GM18505 (cell line): ENCODE results near the gene HUNK.

ENCODE experiments used
- ATAC-seq: cut with Tn5 transposase; IDR thresholded peaks from one replicate; pipeline ENCODE4 v1.9.1; 2021; ENCODE audit not compliant: unreplicated experiment
- POLR2A ChIP-seq: IDR thresholded peaks from 4 replicates; pipeline ENCODE4 v1.6.1; 2011; ENCODE audit warnings: borderline replicate concordance; ENCODE audit not compliant: insufficient read depth, insufficient read length; ENCODE audit errors: extremely low read depth

The HUNK gene

DNA sequence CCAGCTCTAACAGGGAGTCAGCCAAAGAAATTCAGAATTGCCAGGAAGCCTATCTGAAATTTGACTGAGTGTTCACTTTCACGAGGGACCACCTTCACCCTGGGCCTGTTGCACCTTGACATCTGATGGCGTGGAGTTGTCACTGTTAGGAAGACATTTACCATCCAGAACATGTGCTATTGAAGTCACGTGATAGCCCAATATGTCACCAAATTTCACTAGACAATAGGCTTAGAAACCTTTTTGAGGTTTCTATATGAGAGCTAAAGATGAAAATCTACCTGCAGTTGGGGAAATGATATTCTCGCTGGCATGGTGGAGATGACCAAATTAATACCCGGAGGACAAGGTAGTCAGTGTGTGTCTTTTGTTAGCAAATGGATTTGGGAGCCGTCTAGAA, 102.7 kb downstream of the HUNK start:
- no peak for ATAC-seq
- no peak for TF ChIP-seq POLR2A

DNA sequence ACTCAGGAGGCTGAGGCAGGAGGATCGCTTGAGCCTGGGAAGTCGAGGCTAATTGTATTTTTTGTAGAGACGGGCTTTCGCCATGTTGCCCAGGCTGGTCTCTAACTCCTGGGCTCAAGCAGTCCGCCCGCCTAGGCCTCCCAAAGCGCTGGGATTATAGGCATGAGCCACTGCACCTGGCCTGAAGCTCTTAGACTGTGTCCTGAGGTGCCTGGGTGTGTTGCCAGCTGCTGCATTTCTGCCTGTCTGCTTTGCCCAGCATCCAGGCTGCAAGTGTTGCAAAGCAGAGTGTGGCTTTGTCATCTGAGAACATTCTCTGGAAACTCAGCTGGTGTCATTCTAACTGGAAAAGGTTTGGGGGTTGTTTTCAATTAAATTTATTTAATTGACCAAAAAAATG, 105.0 kb downstream of the HUNK start:
- no peak for ATAC-seq
- TF ChIP-seq POLR2A: no peak

DNA sequence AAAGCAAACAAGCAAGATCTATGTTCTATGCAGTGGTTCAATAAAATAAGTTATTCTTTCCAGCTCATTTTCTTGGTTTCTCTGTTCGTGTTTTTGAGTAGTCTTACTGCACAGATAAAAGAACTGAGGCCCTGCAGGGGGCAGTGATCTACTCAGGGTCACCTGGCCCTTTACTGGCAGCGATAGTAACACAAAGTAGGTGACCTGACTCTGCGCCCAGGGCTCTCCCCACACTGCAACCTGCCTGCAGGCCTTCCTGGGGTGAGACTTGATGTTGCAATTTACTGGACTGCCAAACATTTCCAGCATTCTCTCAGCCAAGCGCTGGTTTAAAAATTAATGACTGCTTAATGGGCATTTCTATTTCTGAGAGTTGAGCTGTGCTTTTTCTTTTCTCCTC, 110.3 kb downstream of the HUNK start:
- TF ChIP-seq POLR2A: no peak
- ATAC-seq: no peak

DNA sequence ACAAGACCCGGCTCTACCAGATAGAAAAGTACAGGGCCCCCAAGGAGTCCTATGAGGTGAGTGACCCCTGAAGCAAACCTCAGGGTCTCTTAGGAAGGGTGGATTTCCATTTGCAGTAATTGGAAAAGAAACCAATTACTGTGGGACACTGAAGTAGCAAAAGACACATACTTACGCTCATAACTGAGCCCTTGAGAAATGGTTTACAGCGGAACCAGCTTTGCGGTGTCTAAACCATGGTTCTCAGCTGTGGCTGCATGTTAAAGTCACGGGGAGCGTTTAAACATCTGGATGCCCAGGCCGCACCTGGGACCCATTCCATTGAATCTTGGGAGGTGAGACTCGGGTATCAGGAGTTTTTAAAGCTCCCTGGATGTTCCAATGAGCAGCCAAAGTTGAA, 110.7 kb downstream of the HUNK start:
- TF ChIP-seq POLR2A: no peak
- ATAC-seq: no peak

DNA sequence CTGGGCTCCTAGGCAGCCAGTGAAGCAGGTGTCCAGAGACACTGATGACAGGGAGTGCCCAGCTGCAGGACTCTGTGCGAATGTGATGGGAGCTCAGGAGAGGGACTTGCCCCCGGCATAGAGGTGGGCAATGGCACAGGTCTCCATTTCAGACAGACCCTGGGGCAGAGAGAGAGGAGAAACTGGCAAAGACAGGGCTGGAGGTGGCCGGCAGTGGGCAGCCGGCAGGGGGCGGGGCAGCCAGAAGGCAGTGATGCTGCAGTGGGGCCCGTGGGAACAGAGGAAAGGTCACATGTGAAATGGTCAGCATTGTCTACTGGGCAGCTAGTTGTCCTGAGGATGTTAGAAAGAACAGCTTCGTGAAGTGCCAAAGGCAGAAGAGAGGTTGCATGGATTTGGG, 112.6 kb downstream of the HUNK start:
- TF ChIP-seq POLR2A: no peak
- ATAC-seq: no peak

DNA sequence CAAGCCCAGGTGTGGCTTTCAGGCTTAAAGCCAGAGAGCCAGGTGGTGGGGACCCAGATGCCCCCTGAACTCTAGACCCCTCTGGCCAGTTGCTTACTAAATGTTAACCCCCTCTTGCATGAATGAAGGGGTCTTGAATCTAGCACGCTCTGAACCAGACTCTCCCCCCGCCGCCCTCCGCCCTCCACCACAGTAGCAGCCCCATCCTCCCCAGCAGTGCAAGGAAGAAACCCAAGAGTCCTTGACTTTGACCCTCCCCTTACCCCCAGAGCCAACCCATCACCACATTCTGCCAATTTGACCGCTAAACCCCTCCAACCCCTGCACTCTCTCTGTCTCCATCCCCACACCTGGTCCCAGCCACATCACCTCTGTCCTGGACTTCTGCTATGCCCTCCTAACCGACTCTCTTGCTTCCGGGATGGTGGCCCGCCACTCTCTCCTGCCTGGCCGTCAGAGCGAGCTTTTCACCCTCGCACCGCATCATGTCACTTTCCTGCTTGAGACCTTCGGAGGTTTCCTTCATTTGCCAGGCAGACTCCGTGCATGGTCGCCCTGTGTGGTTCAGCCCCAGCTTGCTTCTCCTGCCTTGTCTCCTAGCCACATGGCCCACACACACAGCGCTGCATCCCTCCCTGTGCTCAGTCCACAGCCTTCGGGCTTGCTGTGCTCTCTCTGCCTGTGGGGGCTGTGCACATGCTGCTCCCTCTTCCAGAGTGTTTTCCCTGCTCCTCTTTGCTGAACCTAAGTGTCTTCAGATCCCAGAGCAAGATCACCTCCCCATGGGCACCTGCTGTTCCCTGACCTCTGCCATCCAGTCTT, 113.4 kb downstream of the HUNK start:
- no peak for TF ChIP-seq POLR2A
- ATAC-seq: no peak

DNA sequence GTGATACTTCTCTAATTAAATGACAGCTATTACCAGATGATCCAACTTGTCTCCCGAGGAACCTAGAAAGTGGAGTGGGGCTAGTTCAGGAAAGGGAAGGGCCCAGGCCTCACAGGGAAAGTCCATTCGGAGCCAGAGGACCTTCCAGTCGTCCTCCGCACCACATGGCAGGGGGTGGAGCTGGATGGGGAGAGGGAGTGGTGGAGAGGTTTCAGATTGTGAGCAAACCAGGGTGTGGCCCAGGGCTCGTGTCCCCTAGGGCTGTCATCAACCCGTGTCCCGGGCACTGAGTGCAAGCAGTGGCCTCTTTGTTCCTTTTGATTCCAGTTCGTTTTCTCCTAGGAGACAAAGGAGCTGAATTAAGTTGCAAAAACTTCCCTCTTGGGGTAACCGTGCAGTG, 114.9 kb downstream of the HUNK start:
- no peak for ATAC-seq
- TF ChIP-seq POLR2A: no peak

DNA sequence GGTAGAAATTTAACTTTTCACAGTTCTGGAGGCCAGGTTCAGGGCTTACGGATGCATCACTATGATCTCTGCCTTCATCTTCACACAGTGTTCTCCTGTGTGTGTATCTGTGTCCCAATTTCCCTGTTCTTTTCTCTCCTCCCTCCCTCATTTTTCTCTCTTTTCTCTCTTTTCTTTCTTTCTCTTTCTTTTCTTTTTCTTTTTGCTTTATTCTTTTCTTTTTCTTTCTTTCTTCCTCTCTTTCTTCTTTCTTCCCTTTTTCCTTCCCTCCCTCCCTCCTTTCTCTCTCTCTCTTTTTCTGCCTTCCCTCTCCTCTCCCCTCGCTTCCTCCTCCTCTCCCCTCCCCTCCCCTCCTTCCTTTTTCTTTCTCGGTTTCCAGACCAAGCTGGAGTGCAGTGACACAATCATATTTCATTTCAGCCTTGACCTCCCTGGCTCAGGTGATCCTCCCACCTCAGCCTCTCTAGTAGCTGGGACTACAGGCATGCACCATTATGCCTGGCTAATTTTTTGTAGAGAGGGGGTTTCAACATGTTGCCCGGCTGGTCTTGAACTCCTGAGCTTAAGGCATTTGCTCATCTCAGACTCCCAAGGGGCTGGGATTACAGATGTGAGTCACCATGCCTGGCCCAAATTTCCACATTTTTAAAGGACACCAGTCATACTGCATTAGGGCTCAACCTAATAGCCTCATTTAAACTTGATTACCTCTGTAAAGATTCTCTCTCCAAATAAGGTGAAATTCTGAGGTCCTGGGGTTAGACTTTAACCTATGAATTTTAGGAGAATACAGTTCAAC, 115.9 kb downstream of the HUNK start:
- no peak for TF ChIP-seq POLR2A
- no peak for ATAC-seq

DNA sequence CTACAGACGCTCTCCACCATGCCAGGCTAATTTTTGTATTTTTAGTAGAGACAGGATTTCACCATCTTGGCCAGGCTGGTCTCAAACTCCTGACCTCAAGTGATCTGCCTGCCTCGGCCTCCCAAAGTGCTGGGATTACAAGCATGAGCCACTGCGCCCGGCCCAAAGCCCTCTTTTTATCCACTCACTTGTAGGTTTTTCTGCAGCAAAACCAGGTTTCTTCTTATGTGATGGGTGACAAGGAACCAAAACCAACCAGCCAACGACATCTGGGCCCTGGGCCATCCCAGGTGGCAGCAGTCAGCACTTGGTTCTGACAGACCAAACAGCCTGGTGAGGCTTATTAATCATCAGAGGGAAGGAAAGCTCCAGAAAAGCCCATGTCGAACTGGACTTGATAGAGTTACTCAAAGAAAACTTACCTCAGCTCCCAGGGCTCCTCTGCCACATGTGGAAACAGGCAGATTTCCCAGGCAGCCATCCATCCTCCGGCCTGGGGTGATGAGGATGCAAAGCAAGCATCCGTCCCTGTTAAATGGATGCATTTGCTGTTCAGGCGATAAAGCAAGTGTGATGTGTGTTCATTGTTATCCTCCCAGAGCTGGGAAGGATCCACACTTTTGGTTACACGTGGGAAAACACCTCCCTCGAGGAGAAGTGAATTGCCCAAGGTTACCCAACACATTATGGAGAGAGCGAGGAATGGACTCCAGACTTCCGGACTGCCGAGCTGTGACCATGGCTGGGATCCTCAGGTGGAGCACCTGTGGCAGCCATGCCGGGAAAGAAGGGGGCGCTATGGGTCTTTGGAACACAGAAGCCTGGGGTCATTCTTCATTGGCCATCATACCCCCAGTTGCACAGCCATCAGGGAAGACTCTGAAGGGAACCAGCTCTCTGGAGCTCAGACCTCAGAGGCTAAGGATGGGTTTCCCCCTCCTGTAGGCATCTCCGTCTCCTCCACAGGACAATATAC, 118.8 kb downstream of the HUNK start:
- TF ChIP-seq POLR2A: no peak
- ATAC-seq: no peak

DNA sequence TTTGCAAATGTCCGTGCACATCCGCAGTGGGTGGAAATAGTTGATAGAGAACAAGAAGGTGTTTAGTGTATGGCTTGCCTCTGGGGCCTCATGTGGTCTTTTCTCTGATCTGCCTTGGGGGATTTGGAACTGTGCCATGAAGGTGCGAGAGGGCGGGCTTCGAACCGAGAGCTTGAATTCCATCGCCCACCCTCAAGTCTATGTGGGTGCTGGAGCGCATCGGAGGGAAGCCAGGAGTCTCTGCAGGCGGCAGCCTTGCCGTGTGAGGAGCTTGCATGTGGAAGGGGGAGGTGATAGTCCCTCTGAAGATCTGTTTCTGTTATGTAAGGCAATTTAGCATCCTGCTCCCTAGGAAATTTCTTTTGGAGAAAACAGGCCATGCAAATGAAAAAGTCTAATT, 119.6 kb downstream of the HUNK start:
- no peak for ATAC-seq
- TF ChIP-seq POLR2A: no peak

DNA sequence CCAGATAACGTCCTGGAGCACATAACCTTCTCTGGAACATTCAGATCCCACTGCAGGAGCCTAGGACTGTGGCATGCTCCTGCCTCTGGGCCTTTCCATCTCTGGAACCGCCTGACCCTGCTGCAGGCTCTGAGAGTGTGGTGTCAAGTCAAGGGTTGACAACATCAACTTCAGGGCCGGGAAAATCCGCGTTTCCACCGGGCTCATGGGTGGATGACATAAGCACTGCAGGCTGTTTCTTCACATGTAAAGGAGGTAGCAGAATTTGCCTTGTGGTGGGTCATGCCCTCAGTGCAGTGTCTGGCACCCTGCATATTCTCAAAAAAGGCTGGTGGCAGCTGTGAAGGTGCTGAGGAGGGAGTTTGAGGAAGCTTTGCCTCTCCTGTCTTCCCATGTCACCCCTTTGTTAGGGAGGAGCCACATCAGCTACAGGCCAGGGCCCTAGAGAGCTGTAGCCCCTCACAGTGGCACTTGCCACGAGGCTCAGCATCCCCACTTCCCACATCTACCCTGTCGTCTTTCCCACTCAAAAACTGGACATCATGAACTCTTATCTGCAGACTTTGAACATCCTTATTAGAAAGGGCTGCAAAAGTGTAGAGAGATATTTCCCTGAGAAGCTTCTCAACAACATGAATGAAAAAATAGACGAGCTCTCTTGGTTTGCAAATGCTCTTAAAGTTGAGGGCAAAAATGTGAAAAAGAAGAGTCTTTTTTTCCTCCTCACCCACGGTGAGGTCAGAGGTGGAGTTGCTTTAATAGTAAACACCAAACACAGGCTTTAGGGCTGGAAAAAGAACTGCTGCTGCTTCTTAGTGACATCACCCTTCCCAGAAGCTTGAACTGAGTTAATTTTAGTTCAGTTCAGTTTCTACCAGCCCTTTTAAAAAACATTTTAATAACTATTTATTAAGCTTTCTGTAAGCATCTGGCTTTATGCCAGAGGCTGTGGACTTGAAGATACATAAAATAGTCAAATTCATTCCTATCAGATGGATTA, 121.3 kb downstream of the HUNK start:
- ATAC-seq: no peak
- no peak for TF ChIP-seq POLR2A

DNA sequence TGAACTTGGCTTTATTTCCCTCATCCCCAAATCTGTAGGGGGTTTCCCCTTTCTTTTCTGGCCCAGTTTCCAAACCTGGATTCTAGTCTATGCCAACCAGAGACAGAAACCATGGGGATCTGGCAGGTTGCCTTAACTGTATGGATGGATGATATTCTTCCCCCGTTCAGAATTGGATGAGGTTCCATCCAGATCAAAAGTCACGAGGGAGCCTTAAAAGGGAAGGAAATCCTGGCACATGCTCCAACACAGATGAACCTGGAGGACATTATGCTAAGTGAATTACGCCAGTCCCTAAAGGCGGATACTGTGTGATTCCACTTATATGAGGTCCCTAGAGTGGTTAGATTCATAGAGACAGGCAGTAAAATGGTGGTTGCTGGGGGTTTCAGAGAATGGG, 124.4 kb downstream of the HUNK start:
- TF ChIP-seq POLR2A: no peak
- no peak for ATAC-seq
